Liver (tissue), 9 donors: ENCODE results near the gene SORCS2. TPM values are rescaled to one million over a fixed set of nuclear protein-coding genes. Genes with fewer than 3 reads are reported as not detected.

Experiments used
- DNase-seq: peaks from one replicate; pipeline ENCODE4 v3.0.0-alpha.2; 2017; ENCODE audit warnings: low spot score
- H3K27ac ChIP-seq, 2 donors: one replicate each; pipeline ENCODE4 v1.7.0; 2013; ENCODE audit warnings: inconsistent platforms in 2 of 2, low read length in 2 of 2, control low read depth in 1 of 2, low read depth in 1 of 2, mild to moderate bottlenecking in 1 of 2
- H3K27me3 ChIP-seq, 4 donors: one replicate each; pipeline versions ENCODE4 v1.6.1 to v1.7.0; 2013; ENCODE audit warnings: low read length in 3 of 4, inconsistent platforms in 1 of 4, mild to moderate bottlenecking in 1 of 4, moderate library complexity in 1 of 4; ENCODE audit not compliant: control insufficient read depth in 4 of 4, insufficient read depth in 4 of 4
- H3K36me3 ChIP-seq, 4 donors: one replicate each; pipeline versions ENCODE4 v1.6.1 to v1.7.0; 2013; ENCODE audit warnings: low read length in 3 of 4, mild to moderate bottlenecking in 3 of 4, low read depth in 1 of 4, moderate library complexity in 1 of 4; ENCODE audit not compliant: control insufficient read depth in 4 of 4, insufficient read depth in 3 of 4
- H3K4me1 ChIP-seq, 4 donors: one replicate each; pipeline versions ENCODE4 v1.6.1 to v1.7.0; 2013; ENCODE audit warnings: low read length in 3 of 4, mild to moderate bottlenecking in 3 of 4, moderate library complexity in 1 of 4; ENCODE audit not compliant: control insufficient read depth in 4 of 4, insufficient read depth in 4 of 4
- H3K4me3 ChIP-seq, 3 donors: one replicate each; pipeline versions ENCODE4 v1.6.1 to v1.7.0; 2013; ENCODE audit warnings: low read length in 3 of 3, control low read depth in 1 of 3, low read depth in 1 of 3, mild to moderate bottlenecking in 1 of 3
- H3K9ac ChIP-seq, 2 donors: one replicate each; pipeline ENCODE4 v1.7.0; 2013; ENCODE audit warnings: low read length in 2 of 2, mild to moderate bottlenecking in 2 of 2, moderate library complexity in 2 of 2, control low read depth in 1 of 2, low read depth in 1 of 2
- H3K9me3 ChIP-seq, 4 donors: one replicate each; pipeline versions ENCODE4 v1.6.1 to v1.7.0; 2013; ENCODE audit warnings: low read length in 3 of 4; ENCODE audit not compliant: control insufficient read depth in 4 of 4
- CTCF ChIP-seq: fragments of 150-350 bp; IDR thresholded peaks from 2 replicates; pipeline ENCODE4 v1.5.1; 2017; ENCODE audit warnings: improper control_type of control experiment, low read depth, low read length; ENCODE audit not compliant: missing input control
- EGR1 ChIP-seq, 2 donors: IDR thresholded peaks; 2 replicates each; pipeline ENCODE4 v1.6.1; 2016 to 2018; ENCODE audit warnings: antibody characterized with exemption in 2 of 2, low read depth in 2 of 2
- FOXA1 ChIP-seq: IDR thresholded peaks from 2 replicates; pipeline ENCODE4 v1.6.1; 2016; ENCODE audit warnings: antibody characterized with exemption
- FOXA2 ChIP-seq: IDR thresholded peaks from 2 replicates; pipeline ENCODE4 v1.6.1; 2016; ENCODE audit warnings: antibody characterized with exemption
- GABPA ChIP-seq, 2 donors: IDR thresholded peaks in 1 of 2; conservative IDR thresholded peaks in 1 of 2; 2 replicates each; pipeline ENCODE4 v1.6.1; 2016; ENCODE audit warnings: antibody characterized with exemption in 2 of 2, mild to moderate bottlenecking in 1 of 2, moderate library complexity in 1 of 2
- HNF4A ChIP-seq, 2 donors: conservative IDR thresholded peaks; 2 replicates each; pipeline ENCODE4 v1.6.1; 2016; ENCODE audit warnings: antibody characterized with exemption in 2 of 2, mild to moderate bottlenecking in 2 of 2
- HNF4G ChIP-seq: IDR thresholded peaks from 2 replicates; pipeline ENCODE4 v1.6.1; 2016; ENCODE audit warnings: antibody characterized with exemption
- JUND ChIP-seq, 2 donors: IDR thresholded peaks; 2 replicates each; pipeline ENCODE4 v1.6.1; 2016; ENCODE audit warnings: antibody characterized with exemption in 2 of 2
- MAX ChIP-seq: IDR thresholded peaks from 2 replicates; pipeline ENCODE4 v1.6.1; 2016; ENCODE audit warnings: antibody characterized with exemption
- NR2F2 ChIP-seq: IDR thresholded peaks from 2 replicates; pipeline ENCODE4 v1.6.1; 2016; ENCODE audit warnings: antibody characterized with exemption
- RAD21 ChIP-seq, 2 donors: IDR thresholded peaks; 2 replicates each; pipeline ENCODE4 v1.6.1; 2016; ENCODE audit warnings: antibody characterized with exemption in 2 of 2, mild to moderate bottlenecking in 2 of 2
- RXRA ChIP-seq, 2 donors: IDR thresholded peaks; 2 replicates each; pipeline ENCODE4 v1.6.1; 2017 to 2018; ENCODE audit warnings: antibody characterized with exemption in 2 of 2, mild to moderate bottlenecking in 1 of 2
- SP1 ChIP-seq: IDR thresholded peaks from 2 replicates; pipeline ENCODE4 v1.6.1; 2018; ENCODE audit warnings: antibody characterized with exemption, mild to moderate bottlenecking
- TAF1 ChIP-seq: conservative IDR thresholded peaks from 2 replicates; pipeline ENCODE4 v1.6.1; 2016; ENCODE audit warnings: antibody characterized with exemption, mild to moderate bottlenecking
- YY1 ChIP-seq: IDR thresholded peaks from 2 replicates; pipeline ENCODE4 v1.6.1; 2016; ENCODE audit warnings: antibody characterized with exemption, mild to moderate bottlenecking
- WGBS: extraction: QIAGEN DNeasy Blood & Tissue Kit; methylation state at CpG from one replicate; pipeline ENCODE4 v1.1.7; 2013; 5-methylcytosine and 5-hydroxymethylcytosine counted together
- polyA plus RNA-seq, 2 donors: library from polyadenylated mRNA; stranded (reverse) in 1 of 2; unstranded in 1 of 2; fragments of 200-250 nt in 1 of 2; fragments of >200 nt in 1 of 2; fragmentation: Nextera tagmentation in 1 of 2; extraction: Ambion mirVana in 1 of 2; gene quantifications; one replicate each; pipeline versions ENCODE4 v1.2.1 to v1.2.3, GENCODE V29; 2013 to 2015
- total RNA-seq, 2 donors: library from RNA; depleted of rRNA; stranded (reverse); fragments of >200 nt; gene quantifications; one replicate each; pipeline ENCODE4 v1.2.3, GENCODE V29; 2014
- TF ChIP-seq, protein P1 (sequence below): IDR thresholded peaks from 2 replicates; pipeline ENCODE4 v1.6.1; 2016; ENCODE audit warnings: antibody characterized with exemption
- TF ChIP-seq, protein P2 (sequence below): IDR thresholded peaks from 2 replicates; pipeline ENCODE4 v1.6.1; 2016; ENCODE audit warnings: antibody characterized with exemption
- donor health status: healthy.
- donor health status: healthy.
- donor health status: healthy.
- donor health status: healthy.
- donor health status: healthy.

Gene SORCS2
- total and polyA plus RNA-seq, 4 donors = 0.10 to 1.4 (median 0.92) TPM

GRCh38 chr4:7238300-7238960 lies 46.1 kb downstream of the SORCS2 start:
- DNase-seq = no peak
- Histone ChIP-seq H3K4me1 (no peaks in the 10 kb centered on the region), H3K36me3 (no peaks in the 10 kb centered on the region), H3K4me3 (no peak overlapping the region), H3K27ac (no peak overlapping the region), H3K9me3 (no peaks in the 10 kb centered on the region), H3K9ac (no peak overlapping the region), H3K27me3 (no peaks in the 10 kb centered on the region)
- TF ChIP-seq TAF1 = no peak
- no peak for TF ChIP-seq RXRA (IDR thresholded peaks at IDR 0.05)
- TF ChIP-seq FOXA1 = no peak
- no peak for TF ChIP-seq RAD21 (IDR thresholded peaks at IDR 0.05)
- WGBS = 92% methylated on average over 12 of the region's 12 CpGs

GRCh38 chr4:7239101-7239820 lies 46.9 kb downstream of the SORCS2 start:
- Histone ChIP-seq H3K4me1 (no peaks in the 10 kb centered on the region), H3K27ac (no peak overlapping the region), H3K9ac (no peak overlapping the region), H3K27me3 (no peaks in the 10 kb centered on the region), H3K36me3 (no peaks in the 10 kb centered on the region), H3K4me3 (no peak overlapping the region), H3K9me3 (no peaks in the 10 kb centered on the region)
- 94% methylated on average over 15 of the region's 15 CpGs for WGBS
- DNase-seq = no peak
- no peak for TF ChIP-seq GABPA (IDR thresholded peaks at IDR 0.05 in 1 of 2, conservative IDR thresholded peaks at IDR 0.05 in 1 of 2)
- no peak for TF ChIP-seq JUND (IDR thresholded peaks at IDR 0.05)
- no peak for TF ChIP-seq NR2F2
- no peak for TF ChIP-seq MAX
- TF ChIP-seq SP1 = no peak
- TF ChIP-seq, protein P1, sequence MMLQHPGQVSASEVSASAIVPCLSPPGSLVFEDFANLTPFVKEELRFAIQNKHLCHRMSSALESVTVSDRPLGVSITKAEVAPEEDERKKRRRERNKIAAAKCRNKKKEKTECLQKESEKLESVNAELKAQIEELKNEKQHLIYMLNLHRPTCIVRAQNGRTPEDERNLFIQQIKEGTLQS = no peak
- no peak for TF ChIP-seq HNF4A (conservative IDR thresholded peaks at IDR 0.05)
- TF ChIP-seq RAD21 (IDR thresholded peaks at IDR 0.05) = no peak
- TF ChIP-seq CTCF = no peak
- TF ChIP-seq FOXA1 = no peak
- no peak for TF ChIP-seq EGR1 (IDR thresholded peaks at IDR 0.05; ENCODE audit: low read depth in 2 of 2)
- TF ChIP-seq YY1 = no peak
- no peak for TF ChIP-seq TAF1
- TF ChIP-seq FOXA2 = no peak

DNA sequence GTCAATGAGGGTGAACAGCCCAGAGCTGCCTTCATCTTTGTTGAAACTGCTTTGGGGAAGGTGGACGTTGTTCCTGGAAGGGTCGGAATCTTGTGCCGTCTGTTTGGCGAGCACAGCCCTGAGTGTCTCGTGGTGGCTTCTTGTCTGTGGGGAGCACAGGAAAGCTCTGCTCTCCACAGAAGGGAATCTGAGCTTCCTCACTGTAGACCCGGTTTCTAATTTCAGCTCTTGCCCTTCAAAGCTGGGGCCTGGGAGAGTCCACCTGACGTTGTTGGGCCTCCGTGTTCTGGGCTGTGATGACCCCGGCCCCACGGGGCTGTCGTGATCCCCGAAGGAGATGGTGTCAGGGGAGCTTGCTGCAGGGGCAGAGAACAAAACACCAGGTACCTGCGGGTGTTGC lies 47.5 kb downstream of the SORCS2 start:
- no peak overlapping the region for H3K9ac ChIP-seq
- no peaks in the 10 kb centered on the region for H3K9me3 ChIP-seq
- H3K4me1 ChIP-seq = no peaks in the 10 kb centered on the region
- H3K27me3 ChIP-seq = no peaks in the 10 kb centered on the region
- TF ChIP-seq HNF4A (conservative IDR thresholded peaks at IDR 0.05) (no peak), MAX (no peak), FOXA2 (no peak), NR2F2 (no peak), RAD21 (IDR thresholded peaks at IDR 0.05) (no peak), HNF4G (no peak), FOXA1 (no peak), YY1 (no peak)
- TF ChIP-seq, protein P2, sequence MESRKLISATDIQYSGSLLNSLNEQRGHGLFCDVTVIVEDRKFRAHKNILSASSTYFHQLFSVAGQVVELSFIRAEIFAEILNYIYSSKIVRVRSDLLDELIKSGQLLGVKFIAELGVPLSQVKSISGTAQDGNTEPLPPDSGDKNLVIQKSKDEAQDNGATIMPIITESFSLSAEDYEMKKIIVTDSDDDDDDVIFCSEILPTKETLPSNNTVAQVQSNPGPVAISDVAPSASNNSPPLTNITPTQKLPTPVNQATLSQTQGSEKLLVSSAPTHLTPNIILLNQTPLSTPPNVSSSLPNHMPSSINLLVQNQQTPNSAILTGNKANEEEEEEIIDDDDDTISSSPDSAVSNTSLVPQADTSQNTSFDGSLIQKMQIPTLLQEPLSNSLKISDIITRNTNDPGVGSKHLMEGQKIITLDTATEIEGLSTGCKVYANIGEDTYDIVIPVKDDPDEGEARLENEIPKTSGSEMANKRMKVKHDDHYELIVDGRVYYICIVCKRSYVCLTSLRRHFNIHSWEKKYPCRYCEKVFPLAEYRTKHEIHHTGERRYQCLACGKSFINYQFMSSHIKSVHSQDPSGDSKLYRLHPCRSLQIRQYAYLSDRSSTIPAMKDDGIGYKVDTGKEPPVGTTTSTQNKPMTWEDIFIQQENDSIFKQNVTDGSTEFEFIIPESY = no peak
- no peak overlapping the region for H3K4me3 ChIP-seq
- no peaks in the 10 kb centered on the region for H3K36me3 ChIP-seq
- DNase-seq = no peak
- H3K27ac ChIP-seq = no peak overlapping the region
- 83% methylated on average over 13 of the region's 13 CpGs for WGBS
